ENCODE results near the gene OS9. TPM values are rescaled to one million over a fixed set of nuclear protein-coding genes. Genes with fewer than 3 reads are reported as not detected.

Gene OS9
- total RNA-seq, 1 experiment from 2014 or later, result 186 TPM

DNA sequence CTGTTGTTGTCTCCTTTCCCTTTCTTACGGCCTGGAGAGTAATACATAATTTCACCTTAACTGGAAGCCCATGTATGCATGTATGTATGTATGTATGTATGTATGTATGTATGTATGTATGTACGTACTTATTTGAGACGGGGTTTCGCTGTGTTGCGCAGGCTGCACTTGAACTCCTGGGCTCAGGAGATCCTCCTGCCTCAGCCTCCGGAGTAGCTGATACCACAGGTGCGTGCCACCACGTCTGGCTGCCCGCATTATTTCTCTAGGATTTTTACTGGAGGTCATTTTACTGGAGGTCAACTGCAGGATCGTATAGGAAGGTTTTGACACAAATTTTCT lies 644 bp upstream of the OS9 start:
- BruUV-seq (replicated peaks), result no TSS peak
- ATAC-seq (peak; percentile 36), DNase-seq (ENCODE audit: low read depth, low spot score) (no peak)
- H3K27me3 ChIP-seq (ENCODE audit: control insufficient read depth, insufficient read depth, low read length), result no peaks in the 10 kb centered on the region
- H3K9me3 ChIP-seq (ENCODE audit: control insufficient read depth, insufficient read depth, low read depth, low read length), result no peaks in the 10 kb centered on the region
- in situ Hi-C loops (cut with HindIII; ENCODE audit: low pct_unique_long_range_greater_than_20kb, low sequenced_read_pairs) (no loop called here), intact Hi-C loops (cut with micrococcal nuclease; ENCODE audit: unreplicated experiment) (no loop called here)
- TF ChIP-seq SIN3A (IDR thresholded peaks at IDR 0.05; ENCODE audit: borderline replicate concordance, insufficient read depth, low read depth, low read length) (no peak), TCF7L2 (IDR thresholded peaks at IDR 0.05; ENCODE audit: low read depth, low read length) (no peak), POLR2AphosphoS5 (IDR thresholded peaks at IDR 0.05; ENCODE audit: low read depth, low read length) (no peak)
- TF ChIP-seq, protein P1, sequence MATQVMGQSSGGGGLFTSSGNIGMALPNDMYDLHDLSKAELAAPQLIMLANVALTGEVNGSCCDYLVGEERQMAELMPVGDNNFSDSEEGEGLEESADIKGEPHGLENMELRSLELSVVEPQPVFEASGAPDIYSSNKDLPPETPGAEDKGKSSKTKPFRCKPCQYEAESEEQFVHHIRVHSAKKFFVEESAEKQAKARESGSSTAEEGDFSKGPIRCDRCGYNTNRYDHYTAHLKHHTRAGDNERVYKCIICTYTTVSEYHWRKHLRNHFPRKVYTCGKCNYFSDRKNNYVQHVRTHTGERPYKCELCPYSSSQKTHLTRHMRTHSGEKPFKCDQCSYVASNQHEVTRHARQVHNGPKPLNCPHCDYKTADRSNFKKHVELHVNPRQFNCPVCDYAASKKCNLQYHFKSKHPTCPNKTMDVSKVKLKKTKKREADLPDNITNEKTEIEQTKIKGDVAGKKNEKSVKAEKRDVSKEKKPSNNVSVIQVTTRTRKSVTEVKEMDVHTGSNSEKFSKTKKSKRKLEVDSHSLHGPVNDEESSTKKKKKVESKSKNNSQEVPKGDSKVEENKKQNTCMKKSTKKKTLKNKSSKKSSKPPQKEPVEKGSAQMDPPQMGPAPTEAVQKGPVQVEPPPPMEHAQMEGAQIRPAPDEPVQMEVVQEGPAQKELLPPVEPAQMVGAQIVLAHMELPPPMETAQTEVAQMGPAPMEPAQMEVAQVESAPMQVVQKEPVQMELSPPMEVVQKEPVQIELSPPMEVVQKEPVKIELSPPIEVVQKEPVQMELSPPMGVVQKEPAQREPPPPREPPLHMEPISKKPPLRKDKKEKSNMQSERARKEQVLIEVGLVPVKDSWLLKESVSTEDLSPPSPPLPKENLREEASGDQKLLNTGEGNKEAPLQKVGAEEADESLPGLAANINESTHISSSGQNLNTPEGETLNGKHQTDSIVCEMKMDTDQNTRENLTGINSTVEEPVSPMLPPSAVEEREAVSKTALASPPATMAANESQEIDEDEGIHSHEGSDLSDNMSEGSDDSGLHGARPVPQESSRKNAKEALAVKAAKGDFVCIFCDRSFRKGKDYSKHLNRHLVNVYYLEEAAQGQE (IDR thresholded peaks at IDR 0.05; ENCODE audit: insufficient read depth in 1 of 2, low read depth in 2 of 2, low read length in 1 of 2), result no peak
- TF ChIP-seq, protein P2, sequence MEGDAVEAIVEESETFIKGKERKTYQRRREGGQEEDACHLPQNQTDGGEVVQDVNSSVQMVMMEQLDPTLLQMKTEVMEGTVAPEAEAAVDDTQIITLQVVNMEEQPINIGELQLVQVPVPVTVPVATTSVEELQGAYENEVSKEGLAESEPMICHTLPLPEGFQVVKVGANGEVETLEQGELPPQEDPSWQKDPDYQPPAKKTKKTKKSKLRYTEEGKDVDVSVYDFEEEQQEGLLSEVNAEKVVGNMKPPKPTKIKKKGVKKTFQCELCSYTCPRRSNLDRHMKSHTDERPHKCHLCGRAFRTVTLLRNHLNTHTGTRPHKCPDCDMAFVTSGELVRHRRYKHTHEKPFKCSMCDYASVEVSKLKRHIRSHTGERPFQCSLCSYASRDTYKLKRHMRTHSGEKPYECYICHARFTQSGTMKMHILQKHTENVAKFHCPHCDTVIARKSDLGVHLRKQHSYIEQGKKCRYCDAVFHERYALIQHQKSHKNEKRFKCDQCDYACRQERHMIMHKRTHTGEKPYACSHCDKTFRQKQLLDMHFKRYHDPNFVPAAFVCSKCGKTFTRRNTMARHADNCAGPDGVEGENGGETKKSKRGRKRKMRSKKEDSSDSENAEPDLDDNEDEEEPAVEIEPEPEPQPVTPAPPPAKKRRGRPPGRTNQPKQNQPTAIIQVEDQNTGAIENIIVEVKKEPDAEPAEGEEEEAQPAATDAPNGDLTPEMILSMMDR (IDR thresholded peaks at IDR 0.05), result no peak
- peaks cover 5% of the 10 kb centered on the region; the same call in 1 of the 2 replicates for H3K4me1 ChIP-seq (ENCODE audit: control insufficient read depth, insufficient read depth, low read length)
- H3K27ac ChIP-seq (ENCODE audit: low read length), result peak overlapping the region; percentile 64
- H3K4me3 ChIP-seq (ENCODE audit: low read depth in 2 of 2, low read length in 2 of 2), result peak overlapping the region; percentile 97 to 100
- no peaks in the 10 kb centered on the region for H3K36me3 ChIP-seq (ENCODE audit: control insufficient read depth, insufficient read depth, low read length)
- ChIA-PET POLR2A (interaction anchor here (0.6 kb wide), 1 partner anchor 50 kb away, joined by 3 read pairs; no protein-coding TSS in a partner anchor), CTCF (interaction anchor here (0.5 kb wide), 1 partner anchor 15 kb away, joined by 4 read pairs; no protein-coding TSS in a partner anchor)

DNA sequence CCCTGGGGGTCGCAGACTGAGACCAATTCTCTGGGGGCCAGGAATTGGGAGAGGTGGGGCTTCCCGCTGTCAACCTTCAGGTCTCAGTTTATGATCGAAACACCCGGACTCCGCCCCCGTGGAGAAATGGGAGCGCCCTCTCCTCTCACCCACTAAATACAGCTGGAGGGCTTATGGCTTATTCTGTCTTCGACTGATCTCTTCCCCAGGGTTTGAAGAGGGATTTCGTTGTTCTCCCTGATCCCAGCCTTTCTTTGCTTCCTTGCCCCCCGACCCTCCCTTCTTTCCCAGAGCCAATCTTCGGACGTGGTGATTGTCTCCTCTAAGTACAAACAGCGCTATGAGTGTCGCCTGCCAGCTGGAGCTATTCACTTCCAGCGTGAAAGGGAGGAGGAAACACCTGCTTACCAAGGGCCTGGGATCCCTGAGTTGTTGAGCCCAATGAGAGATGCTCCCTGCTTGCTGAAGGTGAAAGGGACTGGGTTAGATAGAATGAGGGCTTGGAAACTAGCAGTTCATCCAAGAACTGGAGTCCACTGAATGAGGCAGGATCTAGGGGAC lies 607 bp downstream of the OS9 start:
- Histone ChIP-seq H3K9me3 (ENCODE audit: control insufficient read depth, insufficient read depth, low read depth, low read length) (no peaks in the 10 kb centered on the region), H3K27ac (ENCODE audit: low read length) (peak overlapping the region; percentile 92), H3K4me3 (ENCODE audit: low read depth in 2 of 2, low read length in 2 of 2) (peak overlapping the region; percentile 97 to 100), H3K36me3 (ENCODE audit: control insufficient read depth, insufficient read depth, low read length) (no peaks in the 10 kb centered on the region), H3K27me3 (ENCODE audit: control insufficient read depth, insufficient read depth, low read length) (no peaks in the 10 kb centered on the region), H3K4me1 (ENCODE audit: control insufficient read depth, insufficient read depth, low read length) (peaks cover 5% of the 10 kb centered on the region; the same call in 1 of the 2 replicates)
- DNase-seq (ENCODE audit: low read depth, low spot score) (no peak), ATAC-seq (peak; percentile 11; the same call in 1 of the 2 replicates)
- intact Hi-C loops (cut with micrococcal nuclease; ENCODE audit: unreplicated experiment) (no loop called here), in situ Hi-C loops (cut with HindIII; ENCODE audit: low pct_unique_long_range_greater_than_20kb, low sequenced_read_pairs) (no loop called here)
- CTCF ChIA-PET, result interaction anchor here (0.7 kb wide), 1 partner anchor 114 kb away, joined by 4 read pairs; no protein-coding TSS in a partner anchor
- TF ChIP-seq, protein P2 (IDR thresholded peaks at IDR 0.05), result no peak
- TF ChIP-seq TCF7L2 (IDR thresholded peaks at IDR 0.05; ENCODE audit: low read depth, low read length) (no peak), SIN3A (IDR thresholded peaks at IDR 0.05; ENCODE audit: borderline replicate concordance, insufficient read depth, low read depth, low read length) (no peak), POLR2AphosphoS5 (IDR thresholded peaks at IDR 0.05; ENCODE audit: low read depth, low read length) (no peak)
- TF ChIP-seq, protein P1 (IDR thresholded peaks at IDR 0.05; ENCODE audit: insufficient read depth in 1 of 2, low read depth in 2 of 2, low read length in 1 of 2), result no peak
- POLR2A ChIA-PET, result no interaction called here
- BruUV-seq (replicated peaks), result TSS peak; percentile 80
